ENCODE results near the gene RASD1.

GRCh38 chr17:17493249-17493985, 2.8 kb downstream of the RASD1 start:
- TF ChIP-seq FOS (IDR thresholded peaks at IDR 0.05; ENCODE audit: low read depth, low read length): no peak
- TF ChIP-seq, protein P1, sequence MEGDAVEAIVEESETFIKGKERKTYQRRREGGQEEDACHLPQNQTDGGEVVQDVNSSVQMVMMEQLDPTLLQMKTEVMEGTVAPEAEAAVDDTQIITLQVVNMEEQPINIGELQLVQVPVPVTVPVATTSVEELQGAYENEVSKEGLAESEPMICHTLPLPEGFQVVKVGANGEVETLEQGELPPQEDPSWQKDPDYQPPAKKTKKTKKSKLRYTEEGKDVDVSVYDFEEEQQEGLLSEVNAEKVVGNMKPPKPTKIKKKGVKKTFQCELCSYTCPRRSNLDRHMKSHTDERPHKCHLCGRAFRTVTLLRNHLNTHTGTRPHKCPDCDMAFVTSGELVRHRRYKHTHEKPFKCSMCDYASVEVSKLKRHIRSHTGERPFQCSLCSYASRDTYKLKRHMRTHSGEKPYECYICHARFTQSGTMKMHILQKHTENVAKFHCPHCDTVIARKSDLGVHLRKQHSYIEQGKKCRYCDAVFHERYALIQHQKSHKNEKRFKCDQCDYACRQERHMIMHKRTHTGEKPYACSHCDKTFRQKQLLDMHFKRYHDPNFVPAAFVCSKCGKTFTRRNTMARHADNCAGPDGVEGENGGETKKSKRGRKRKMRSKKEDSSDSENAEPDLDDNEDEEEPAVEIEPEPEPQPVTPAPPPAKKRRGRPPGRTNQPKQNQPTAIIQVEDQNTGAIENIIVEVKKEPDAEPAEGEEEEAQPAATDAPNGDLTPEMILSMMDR (conservative IDR thresholded peaks at IDR 0.05; ENCODE audit: low read depth, low read length): no peak
- no peak for TF ChIP-seq MXI1 (IDR thresholded peaks at IDR 0.05; ENCODE audit: borderline replicate concordance, low read depth, low read length)
- TF ChIP-seq CEBPB (IDR thresholded peaks at IDR 0.05; ENCODE audit: low read depth, low read length): no peak
- TF ChIP-seq RCOR1 (IDR thresholded peaks at IDR 0.05; ENCODE audit: insufficient replicate concordance, low read length): no peak
- TF ChIP-seq RFX5 (IDR thresholded peaks at IDR 0.05; ENCODE audit: low read depth, low read length): no peak
- no peak for TF ChIP-seq RAD21 (IDR thresholded peaks at IDR 0.05; ENCODE audit: low read length)
- no peak for TF ChIP-seq ELK1 (IDR thresholded peaks at IDR 0.05; ENCODE audit: borderline replicate concordance, low read depth, low read length)
- TF ChIP-seq CHD1 (IDR thresholded peaks at IDR 0.05; ENCODE audit: low read depth, low read length): no peak
- TF ChIP-seq POLR2A (IDR thresholded peaks at IDR 0.05; ENCODE audit: low read depth, low read length): no peak
- TF ChIP-seq, protein P2, sequence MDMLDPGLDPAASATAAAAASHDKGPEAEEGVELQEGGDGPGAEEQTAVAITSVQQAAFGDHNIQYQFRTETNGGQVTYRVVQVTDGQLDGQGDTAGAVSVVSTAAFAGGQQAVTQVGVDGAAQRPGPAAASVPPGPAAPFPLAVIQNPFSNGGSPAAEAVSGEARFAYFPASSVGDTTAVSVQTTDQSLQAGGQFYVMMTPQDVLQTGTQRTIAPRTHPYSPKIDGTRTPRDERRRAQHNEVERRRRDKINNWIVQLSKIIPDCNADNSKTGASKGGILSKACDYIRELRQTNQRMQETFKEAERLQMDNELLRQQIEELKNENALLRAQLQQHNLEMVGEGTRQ (IDR thresholded peaks at IDR 0.05; ENCODE audit: low read depth, low read length): no peak
- no peak for TF ChIP-seq MAFK (IDR thresholded peaks at IDR 0.05; ENCODE audit: low read depth, low read length)
- TF ChIP-seq BHLHE40 (IDR thresholded peaks at IDR 0.05; ENCODE audit: low read depth, low read length): no peak
